Hepatocyte (in vitro differentiated cells): Measurements from ENCODE around the gene CCNF. TPM values are rescaled to one million over a fixed set of nuclear protein-coding genes. Genes with fewer than 3 reads are reported as not detected.

Experiments
- DNase-seq: peaks from one replicate; pipeline ENCODE4 v3.0.0-alpha.2; 2016; ENCODE audit warnings: low spot score
- H2AFZ ChIP-seq: fragments of 200-600 bp; sonication (generic); 2 replicates; pipeline ENCODE4 v1.6.0; 2016; ENCODE audit warnings: antibody characterized with exemption, mild to moderate bottlenecking
- H3K27ac ChIP-seq: fragments of 200-600 bp; sonication (generic); 2 replicates; pipeline ENCODE4 v1.5.1; 2016; ENCODE audit warnings: mild to moderate bottlenecking
- H3K27me3 ChIP-seq: fragments of 200-600 bp; sonication (generic); 2 replicates; pipeline ENCODE4 v1.6.1; 2016
- H3K36me3 ChIP-seq: fragments of 200-600 bp; sonication (generic); replicated peaks from 2 replicates; pipeline ENCODE4 v1.5.1; 2016; ENCODE audit warnings: low read depth; ENCODE audit not compliant: insufficient read depth
- H3K4me1 ChIP-seq: fragments of 200-600 bp; sonication (generic); 2 replicates; pipeline ENCODE4 v1.5.1; 2016; ENCODE audit warnings: mild to moderate bottlenecking, moderate library complexity; ENCODE audit not compliant: insufficient read depth
- H3K4me2 ChIP-seq: fragments of 200-600 bp; sonication (generic); 2 replicates; pipeline ENCODE4 v1.6.0; 2016
- H3K4me3 ChIP-seq: fragments of 200-600 bp; sonication (generic); 2 replicates; pipeline ENCODE4 v1.5.1; 2016; ENCODE audit warnings: mild to moderate bottlenecking
- H3K79me2 ChIP-seq: fragments of 200-600 bp; sonication (generic); 2 replicates; pipeline ENCODE4 v1.6.0; 2017; ENCODE audit warnings: mild to moderate bottlenecking
- H3K9me2 ChIP-seq: fragments of 200-600 bp; sonication (generic); replicated peaks from 2 replicates; pipeline ENCODE4 v1.6.0; 2017; ENCODE audit warnings: mild to moderate bottlenecking; ENCODE audit not compliant: insufficient read depth
- H3K9me3 ChIP-seq: fragments of 200-600 bp; sonication (generic); 2 replicates; pipeline ENCODE4 v1.5.1; 2016; ENCODE audit warnings: low read depth, mild to moderate bottlenecking
- H4K20me1 ChIP-seq: fragments of 200-600 bp; sonication (generic); 2 replicates; pipeline ENCODE4 v1.6.0; 2016; ENCODE audit warnings: mild to moderate bottlenecking; ENCODE audit not compliant: insufficient read depth, poor library complexity, severe bottlenecking
- EZH2 ChIP-seq: fragments of 200-600 bp; sonication (generic); IDR thresholded peaks from 2 replicates; pipeline ENCODE4 v1.6.1; 2016; ENCODE audit warnings: antibody characterized with exemption, mild to moderate bottlenecking, borderline replicate concordance
- EZH2phosphoT487 ChIP-seq: fragments of 200-600 bp; sonication (generic); IDR thresholded peaks from one replicate; pipeline ENCODE4 v1.6.1; 2018; ENCODE audit warnings: antibody characterized with exemption, mild to moderate bottlenecking, low read depth, moderate library complexity; ENCODE audit not compliant: unreplicated experiment, severe bottlenecking
- WGBS: methylation state at CpG from one replicate; pipeline ENCODE4 v1.1.6; 2016; ENCODE audit warnings: low lambda C conversion rate; ENCODE audit errors: missing lambda C conversion rate; 5-methylcytosine and 5-hydroxymethylcytosine counted together
- polyA plus RNA-seq: library from polyadenylated mRNA; unstranded; fragments of >200 nt; fragmentation: Nextera tagmentation; extraction: Ambion mirVana; gene quantifications from 2 replicates; pipeline ENCODE4 v1.2.1, GENCODE V29; 2016
- total RNA-seq: library from RNA; depleted of rRNA; stranded (reverse); fragments of >200 nt; gene quantifications from 2 replicates; pipeline ENCODE4 v1.2.3, GENCODE V29; 2014
- TF ChIP-seq, protein P1 (sequence below): fragments of 200-600 bp; sonication (generic); IDR thresholded peaks from 2 replicates; pipeline ENCODE4 v1.5.1; 2016; ENCODE audit warnings: antibody characterized with exemption, mild to moderate bottlenecking; ENCODE audit not compliant: poor library complexity

CCNF gene
- total and polyA plus RNA-seq, 2 experiments from 2014 or later, result 4.7 to 6.5 TPM

DNA sequence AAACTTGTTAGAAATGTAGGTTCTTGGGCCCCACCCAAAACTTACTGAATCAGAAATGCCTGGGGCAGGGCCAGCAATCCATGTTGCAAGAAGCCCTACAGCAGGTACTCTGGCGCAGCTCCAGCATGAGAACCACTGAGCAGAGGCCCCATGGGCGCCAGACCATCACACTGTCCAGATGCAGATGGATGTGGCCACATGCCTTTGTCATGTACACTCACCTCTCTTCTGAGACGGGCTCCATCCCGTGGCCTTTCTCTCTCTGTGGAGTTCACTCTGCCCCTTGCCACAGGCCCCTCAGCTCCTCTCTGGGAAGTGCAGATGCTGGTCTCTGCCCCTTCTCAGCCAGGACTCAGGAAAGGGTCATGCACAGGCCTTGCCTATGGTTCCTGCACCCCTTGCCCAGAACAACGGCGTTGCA, 2.3 kb upstream of the CCNF start:
- Histone ChIP-seq H3K4me3 (no peak overlapping the region), H3K9me2 (no peaks in the 10 kb centered on the region), H3K36me3 (no peaks in the 10 kb centered on the region), H4K20me1 (no peaks in the 10 kb centered on the region), H3K79me2 (peaks cover 19% of the 10 kb centered on the region), H2AFZ (no peak overlapping the region), H3K4me1 (peaks cover 11% of the 10 kb centered on the region), H3K9me3 (no peaks in the 10 kb centered on the region), H3K4me2 (no peak overlapping the region), H3K27me3 (no peaks in the 10 kb centered on the region), H3K27ac (no peak overlapping the region)
- TF ChIP-seq EZH2 (no peak), EZH2phosphoT487 (no peak)
- TF ChIP-seq, protein P1, sequence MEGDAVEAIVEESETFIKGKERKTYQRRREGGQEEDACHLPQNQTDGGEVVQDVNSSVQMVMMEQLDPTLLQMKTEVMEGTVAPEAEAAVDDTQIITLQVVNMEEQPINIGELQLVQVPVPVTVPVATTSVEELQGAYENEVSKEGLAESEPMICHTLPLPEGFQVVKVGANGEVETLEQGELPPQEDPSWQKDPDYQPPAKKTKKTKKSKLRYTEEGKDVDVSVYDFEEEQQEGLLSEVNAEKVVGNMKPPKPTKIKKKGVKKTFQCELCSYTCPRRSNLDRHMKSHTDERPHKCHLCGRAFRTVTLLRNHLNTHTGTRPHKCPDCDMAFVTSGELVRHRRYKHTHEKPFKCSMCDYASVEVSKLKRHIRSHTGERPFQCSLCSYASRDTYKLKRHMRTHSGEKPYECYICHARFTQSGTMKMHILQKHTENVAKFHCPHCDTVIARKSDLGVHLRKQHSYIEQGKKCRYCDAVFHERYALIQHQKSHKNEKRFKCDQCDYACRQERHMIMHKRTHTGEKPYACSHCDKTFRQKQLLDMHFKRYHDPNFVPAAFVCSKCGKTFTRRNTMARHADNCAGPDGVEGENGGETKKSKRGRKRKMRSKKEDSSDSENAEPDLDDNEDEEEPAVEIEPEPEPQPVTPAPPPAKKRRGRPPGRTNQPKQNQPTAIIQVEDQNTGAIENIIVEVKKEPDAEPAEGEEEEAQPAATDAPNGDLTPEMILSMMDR, result no peak
- no peak for DNase-seq
- 98% methylated on average over 6 of the region's 6 CpGs for WGBS

DNA sequence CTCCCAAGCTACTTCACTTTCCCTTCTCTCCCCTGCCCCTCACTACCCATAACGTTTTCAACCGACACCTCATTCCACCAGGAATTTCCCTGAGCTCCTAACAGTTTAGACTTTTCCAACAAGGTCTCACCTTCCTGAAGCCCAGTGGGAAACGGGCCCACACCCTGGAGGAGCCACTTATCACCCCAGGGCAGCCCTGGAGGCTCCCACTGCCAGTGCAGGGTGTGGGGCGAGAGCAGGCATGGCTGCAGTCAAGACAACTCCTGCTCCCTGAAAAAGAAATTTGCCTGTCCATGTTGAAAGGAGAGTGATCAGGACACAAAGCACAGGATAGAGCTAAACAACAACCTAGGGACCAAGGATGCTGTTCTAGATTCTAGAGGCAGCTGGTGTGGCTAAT, 1.7 kb upstream of the CCNF start:
- Histone ChIP-seq H3K79me2 (peaks cover 24% of the 10 kb centered on the region), H3K9me3 (no peaks in the 10 kb centered on the region), H3K27ac (no peak overlapping the region), H3K27me3 (no peaks in the 10 kb centered on the region), H3K9me2 (no peaks in the 10 kb centered on the region), H4K20me1 (no peaks in the 10 kb centered on the region), H3K4me2 (no peak overlapping the region), H3K4me1 (peaks cover 11% of the 10 kb centered on the region), H2AFZ (no peak overlapping the region), H3K4me3 (no peak overlapping the region), H3K36me3 (no peaks in the 10 kb centered on the region)
- no peak for TF ChIP-seq EZH2phosphoT487
- TF ChIP-seq EZH2, result no peak
- TF ChIP-seq, protein P1, result no peak
- WGBS, result 84% methylated on average over 4 of the region's 4 CpGs
- no peak for DNase-seq

DNA sequence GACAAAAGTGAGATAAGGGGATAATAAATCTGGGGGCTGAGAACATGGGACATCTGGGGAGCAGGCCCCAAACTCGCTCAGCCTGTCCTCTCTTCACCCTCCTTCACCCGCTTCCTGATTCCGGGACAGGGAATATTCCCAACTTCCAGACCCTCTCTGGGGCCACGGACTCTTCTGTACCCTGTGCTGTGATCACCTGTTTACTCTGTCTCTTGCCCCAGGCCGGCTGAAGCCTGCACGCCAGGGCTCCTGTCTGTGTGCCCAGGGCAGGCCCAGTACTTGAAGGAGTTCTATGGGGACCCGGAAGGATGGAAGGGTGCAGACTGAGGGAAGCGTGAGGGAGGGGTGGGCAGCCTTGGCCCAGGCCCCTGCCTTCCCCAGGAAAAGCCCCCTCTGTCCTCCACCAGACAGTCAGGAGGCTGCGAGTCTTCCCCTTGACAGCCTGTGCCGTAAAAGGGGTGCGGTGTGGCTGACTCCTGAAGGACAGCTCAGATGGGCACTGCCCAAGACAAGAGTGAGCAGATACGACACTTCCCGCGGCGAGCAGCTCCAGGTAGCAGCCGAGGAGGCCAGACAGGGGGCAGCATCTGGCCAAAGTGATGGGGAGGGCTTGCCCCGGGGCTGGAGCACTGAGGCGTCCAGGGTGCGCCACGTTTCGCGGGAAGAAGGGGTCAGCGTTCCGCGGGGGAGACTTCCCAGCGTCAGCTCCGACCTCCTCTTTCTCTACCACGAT, 1.0 kb upstream of the CCNF start:
- Histone ChIP-seq H2AFZ (peak overlapping the region; percentile 95), H3K79me2 (peaks cover 24% of the 10 kb centered on the region), H3K4me1 (peaks cover 11% of the 10 kb centered on the region), H3K27ac (peak overlapping the region; percentile 65), H3K4me2 (peak overlapping the region; percentile 98), H3K9me2 (no peaks in the 10 kb centered on the region), H3K27me3 (no peaks in the 10 kb centered on the region), H3K9me3 (no peaks in the 10 kb centered on the region), H4K20me1 (no peaks in the 10 kb centered on the region), H3K4me3 (peak overlapping the region; percentile 92), H3K36me3 (no peaks in the 10 kb centered on the region)
- no peak for TF ChIP-seq EZH2phosphoT487
- TF ChIP-seq, protein P1, result peak; percentile 26
- 28% methylated on average over 28 of the region's 28 CpGs for WGBS
- DNase-seq, result peak; percentile 72
